LNCAP (cell line): ENCODE data around the gene WAC.

ENCODE experiments used
- TF ChIP-seq, protein P1 (sequence below): fragments of 450-650 bp; IDR thresholded peaks from 2 replicates; pipeline ENCODE4 v1.5.1; 2017; ENCODE audit warnings: mild to moderate bottlenecking

Gene WAC

DNA sequence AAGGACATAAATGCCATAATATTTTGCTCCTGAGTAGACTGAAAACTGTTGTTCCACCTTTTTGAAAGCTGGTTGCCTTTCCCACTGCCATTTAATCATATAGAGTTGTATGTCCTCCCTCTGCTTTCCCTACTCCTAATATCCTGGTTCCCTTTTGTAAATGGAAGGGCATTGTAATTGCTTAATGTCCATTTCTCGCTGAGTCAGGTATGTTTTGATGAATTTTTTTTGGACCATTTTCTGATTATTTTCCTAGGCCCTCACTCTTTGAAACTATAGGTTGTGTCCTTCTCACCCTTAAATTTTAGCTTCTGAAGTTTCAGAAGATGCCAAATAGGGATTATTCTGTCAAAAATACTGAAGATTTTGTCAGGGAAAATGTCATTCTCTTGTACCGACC lies 45.5 kb downstream of the WAC start:
- TF ChIP-seq, protein P1, sequence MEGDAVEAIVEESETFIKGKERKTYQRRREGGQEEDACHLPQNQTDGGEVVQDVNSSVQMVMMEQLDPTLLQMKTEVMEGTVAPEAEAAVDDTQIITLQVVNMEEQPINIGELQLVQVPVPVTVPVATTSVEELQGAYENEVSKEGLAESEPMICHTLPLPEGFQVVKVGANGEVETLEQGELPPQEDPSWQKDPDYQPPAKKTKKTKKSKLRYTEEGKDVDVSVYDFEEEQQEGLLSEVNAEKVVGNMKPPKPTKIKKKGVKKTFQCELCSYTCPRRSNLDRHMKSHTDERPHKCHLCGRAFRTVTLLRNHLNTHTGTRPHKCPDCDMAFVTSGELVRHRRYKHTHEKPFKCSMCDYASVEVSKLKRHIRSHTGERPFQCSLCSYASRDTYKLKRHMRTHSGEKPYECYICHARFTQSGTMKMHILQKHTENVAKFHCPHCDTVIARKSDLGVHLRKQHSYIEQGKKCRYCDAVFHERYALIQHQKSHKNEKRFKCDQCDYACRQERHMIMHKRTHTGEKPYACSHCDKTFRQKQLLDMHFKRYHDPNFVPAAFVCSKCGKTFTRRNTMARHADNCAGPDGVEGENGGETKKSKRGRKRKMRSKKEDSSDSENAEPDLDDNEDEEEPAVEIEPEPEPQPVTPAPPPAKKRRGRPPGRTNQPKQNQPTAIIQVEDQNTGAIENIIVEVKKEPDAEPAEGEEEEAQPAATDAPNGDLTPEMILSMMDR = no peak

DNA sequence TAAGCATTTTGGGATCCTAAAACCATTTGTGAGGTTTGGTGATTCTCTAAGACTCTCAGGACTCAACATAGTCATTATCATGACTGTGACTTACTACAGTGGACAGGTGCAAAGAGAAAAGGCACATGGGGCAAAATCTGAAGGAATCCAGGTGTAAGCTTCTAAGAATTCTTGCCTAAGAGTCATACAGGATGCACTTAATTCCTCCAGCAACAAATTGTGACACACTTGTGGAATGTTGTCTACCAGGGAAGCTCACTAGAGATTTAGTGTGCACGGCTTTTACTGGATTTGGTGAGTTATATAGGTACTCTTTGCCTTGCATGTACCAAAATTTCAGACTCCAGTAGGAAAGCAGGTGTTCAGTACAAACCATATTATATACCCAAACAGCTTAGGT lies 47.9 kb downstream of the WAC start:
- TF ChIP-seq, protein P1 = no peak

- TF ChIP-seq, protein P1 = no peak
These were observed 49.0 kb downstream of the WAC start for GRCh38 chr10:28581916-28582315.

DNA sequence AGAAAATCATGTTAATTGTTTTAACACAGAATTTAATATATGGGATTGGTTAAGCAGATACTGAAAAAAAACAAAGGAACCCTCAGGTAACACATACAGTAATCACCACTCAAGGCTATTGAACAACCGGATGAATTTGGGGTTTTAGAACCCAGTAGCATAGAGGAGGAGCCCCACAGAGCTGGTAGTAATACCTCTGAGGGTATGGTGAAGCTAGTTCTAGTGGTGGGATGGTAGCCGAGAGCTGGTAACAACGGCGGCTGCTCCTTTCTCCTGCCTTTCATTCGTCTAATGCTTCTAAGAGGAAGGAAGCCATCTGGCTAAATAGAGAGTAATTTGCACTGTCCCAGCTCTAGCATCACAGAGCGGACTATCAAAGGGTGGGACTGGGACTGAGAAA lies 52.2 kb downstream of the WAC start:
- TF ChIP-seq, protein P1 = no peak

DNA sequence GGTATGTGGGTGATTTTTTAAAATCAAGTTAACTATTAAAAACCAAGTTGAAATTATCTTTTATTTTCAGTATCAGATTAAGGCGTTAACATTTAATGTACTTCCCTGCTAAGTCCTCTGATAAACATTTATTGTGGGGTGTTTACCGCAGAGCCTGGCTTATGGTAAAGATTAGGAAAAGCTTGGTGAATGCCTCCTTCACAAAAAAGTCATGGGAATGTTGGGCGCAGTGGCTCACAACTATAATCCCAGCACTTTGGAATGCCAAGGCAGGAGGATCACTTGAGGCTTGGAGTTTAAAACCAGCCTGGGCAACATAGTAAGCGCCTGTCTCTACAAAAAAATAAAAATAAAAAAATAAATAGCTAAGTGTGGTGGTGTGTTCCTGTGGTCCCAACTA lies 53.3 kb downstream of the WAC start:
- TF ChIP-seq, protein P1 = no peak

DNA sequence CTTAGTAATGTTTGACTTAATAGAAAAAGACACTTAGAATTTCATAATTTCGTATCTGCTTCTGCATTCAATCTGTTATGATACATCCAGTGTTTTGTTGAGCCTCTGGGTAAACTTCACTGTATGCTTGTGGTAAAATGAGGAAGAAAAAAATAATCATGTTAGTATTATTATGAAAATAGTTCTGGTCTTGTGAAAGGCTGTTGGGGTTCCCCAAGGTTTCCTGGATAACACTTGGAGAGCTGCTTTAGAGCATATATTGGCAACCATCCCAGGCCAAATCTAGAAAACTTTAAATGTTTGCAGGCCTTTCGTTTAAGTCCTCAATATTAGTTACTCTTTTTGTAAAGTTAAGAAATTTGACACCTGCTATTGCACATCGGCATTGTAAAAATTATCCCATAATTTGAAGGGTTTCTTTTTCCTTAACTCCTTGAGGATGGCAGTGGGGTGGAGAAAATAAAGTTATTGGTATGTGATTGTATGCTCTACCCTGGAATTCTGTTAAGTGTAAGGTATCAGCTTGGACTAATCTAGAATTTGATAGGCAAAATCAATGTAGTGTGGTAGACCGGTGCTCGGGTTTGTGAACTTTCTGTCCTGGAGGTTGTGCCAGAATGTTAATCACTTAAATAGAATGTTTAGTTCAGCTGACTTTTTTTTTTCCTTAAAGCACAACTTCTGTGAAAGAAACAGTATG lies 54.5 kb downstream of the WAC start:
- TF ChIP-seq, protein P1 = no peak

DNA sequence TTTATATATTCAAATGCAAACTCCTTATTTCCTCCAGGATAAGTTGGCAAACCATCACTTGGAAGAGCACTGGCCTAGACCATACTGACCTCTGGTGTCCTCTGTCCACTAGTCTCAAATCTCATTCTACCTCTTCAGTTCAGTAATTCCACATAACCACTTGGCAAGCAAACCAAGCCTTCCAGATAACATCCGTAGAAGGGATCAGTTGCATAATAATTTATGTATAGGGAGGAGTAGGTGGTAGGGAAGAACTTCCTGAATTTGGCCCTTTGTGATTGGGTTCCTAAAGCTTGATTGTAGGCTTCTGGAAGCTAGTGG lies 55.0 kb downstream of the WAC start:
- TF ChIP-seq, protein P1 = peak; percentile 59

- TF ChIP-seq, protein P1 = no peak
These were observed 60.0 kb downstream of the WAC start for GRCh38 chr10:28592953-28593352.
